K562 (cell line): ENCODE measurements around the gene RNU6-9.

Experiments
- ATF1 ChIP-seq, 2 experiments: fragments of 450-650 bp in 1 of 2; IDR thresholded peaks; 2 replicates each; pipeline ENCODE4 v1.6.1; 2016; ENCODE audit warnings: missing compliant biosample characterization in 1 of 2, missing genetic modification characterization in 1 of 2
- BHLHE40 ChIP-seq: IDR thresholded peaks from 2 replicates; pipeline ENCODE4 v1.6.1; 2011; ENCODE audit warnings: low read length, improper control_type of control experiment
- CBX8 ChIP-seq: fragments of 200-600 bp; sonication (generic); IDR thresholded peaks from 2 replicates; pipeline ENCODE4 v1.6.1; 2012; ENCODE audit warnings: borderline replicate concordance, mixed run types, low read depth, mild to moderate bottlenecking, moderate library complexity, mixed read lengths, low read length, control low read depth, inconsistent platforms; ENCODE audit not compliant: poor library complexity, severe bottlenecking; ENCODE audit errors: extremely low read depth
- CHD2 ChIP-seq: IDR thresholded peaks from 2 replicates; pipeline ENCODE4 v1.6.1; 2011; ENCODE audit warnings: low read depth, low read length
- FOXM1 ChIP-seq, 2 experiments: fragments of 450-650 bp in 1 of 2; sonication (generic) in 1 of 2; formaldehyde crosslinking in 1 of 2; IDR thresholded peaks; 2 replicates each; pipeline versions ENCODE4 v1.6.1 to v1.9.0; 2017 to 2022; ENCODE audit warnings: low read depth in 2 of 2, mild to moderate bottlenecking in 2 of 2, missing genetic modification reagents in 1 of 2, moderate library complexity in 1 of 2
- MIER1 ChIP-seq: fragments of 450-650 bp; IDR thresholded peaks from 2 replicates; pipeline ENCODE4 v1.6.1; 2016; ENCODE audit warnings: antibody characterized with exemption, mild to moderate bottlenecking, low read depth
- POLR2A ChIP-seq: fragments of 450-650 bp; conservative IDR thresholded peaks from 2 replicates; pipeline ENCODE4 v1.6.1; 2016
- PYGO2 ChIP-seq: fragments of 450-650 bp; IDR thresholded peaks from 2 replicates; pipeline ENCODE4 v1.6.1; 2016; ENCODE audit warnings: mild to moderate bottlenecking, missing genetic modification characterization, moderate library complexity, missing compliant biosample characterization
- SMARCC2 ChIP-seq: fragments of 450-650 bp; IDR thresholded peaks from 2 replicates; pipeline ENCODE4 v1.6.1; 2017; ENCODE audit warnings: antibody characterized with exemption, moderate library complexity, mild to moderate bottlenecking, low read depth
- ZNF398 ChIP-seq: fragments of 250-450 bp; sonication (Bioruptor Pico); IDR thresholded peaks from 2 replicates; pipeline ENCODE4 v1.8.0; 2021; ENCODE audit warnings: moderate library complexity, mild to moderate bottlenecking, inconsistent platforms
- TF ChIP-seq, protein P1 (sequence below), 3 experiments: IDR thresholded peaks in 2 of 3; conservative IDR thresholded peaks in 1 of 3; 2 replicates each; pipeline ENCODE4 v1.5.1; 2011 to 2012; ENCODE audit warnings: low read length in 3 of 3, mild to moderate bottlenecking in 3 of 3, control low read depth in 2 of 3, improper control_type of control experiment in 1 of 3, inconsistent platforms in 1 of 3, low read depth in 1 of 3, mixed read lengths in 1 of 3, moderate library complexity in 1 of 3; ENCODE audit not compliant: insufficient read depth in 2 of 3
- TF ChIP-seq, protein P2 (sequence below): fragments of 250-450 bp; sonication (Bioruptor Pico); IDR thresholded peaks from 2 replicates; pipeline ENCODE4 v1.5.0; 2020; ENCODE audit warnings: mild to moderate bottlenecking

GRCh38 chr19:927351-927779 lies 34.1 kb downstream of the RNU6-9 start:
- TF ChIP-seq FOXM1 (IDR thresholded peaks at IDR 0.05; ENCODE audit: low read depth), result no peak
- no peak for TF ChIP-seq FOXM1 (CRISPR knock-in tag; IDR thresholded peaks at IDR 0.05; ENCODE audit: low read depth)
- no peak for TF ChIP-seq BHLHE40
- no peak for TF ChIP-seq MIER1
- TF ChIP-seq, protein P1, sequence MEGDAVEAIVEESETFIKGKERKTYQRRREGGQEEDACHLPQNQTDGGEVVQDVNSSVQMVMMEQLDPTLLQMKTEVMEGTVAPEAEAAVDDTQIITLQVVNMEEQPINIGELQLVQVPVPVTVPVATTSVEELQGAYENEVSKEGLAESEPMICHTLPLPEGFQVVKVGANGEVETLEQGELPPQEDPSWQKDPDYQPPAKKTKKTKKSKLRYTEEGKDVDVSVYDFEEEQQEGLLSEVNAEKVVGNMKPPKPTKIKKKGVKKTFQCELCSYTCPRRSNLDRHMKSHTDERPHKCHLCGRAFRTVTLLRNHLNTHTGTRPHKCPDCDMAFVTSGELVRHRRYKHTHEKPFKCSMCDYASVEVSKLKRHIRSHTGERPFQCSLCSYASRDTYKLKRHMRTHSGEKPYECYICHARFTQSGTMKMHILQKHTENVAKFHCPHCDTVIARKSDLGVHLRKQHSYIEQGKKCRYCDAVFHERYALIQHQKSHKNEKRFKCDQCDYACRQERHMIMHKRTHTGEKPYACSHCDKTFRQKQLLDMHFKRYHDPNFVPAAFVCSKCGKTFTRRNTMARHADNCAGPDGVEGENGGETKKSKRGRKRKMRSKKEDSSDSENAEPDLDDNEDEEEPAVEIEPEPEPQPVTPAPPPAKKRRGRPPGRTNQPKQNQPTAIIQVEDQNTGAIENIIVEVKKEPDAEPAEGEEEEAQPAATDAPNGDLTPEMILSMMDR (IDR thresholded peaks at IDR 0.05 in 2 of 3, conservative IDR thresholded peaks at IDR 0.05 in 1 of 3; ENCODE audit: insufficient read depth in 2 of 3, low read depth in 1 of 3, low read length in 3 of 3), result no peak
- no peak for TF ChIP-seq ATF1 (CRISPR knock-in tag; IDR thresholded peaks at IDR 0.05)
- TF ChIP-seq ATF1 (tag; IDR thresholded peaks at IDR 0.05), result no peak
- TF ChIP-seq CHD2, result no peak
- TF ChIP-seq PYGO2 (tag), result no peak
- TF ChIP-seq CBX8, result no peak
- TF ChIP-seq POLR2A, result no peak
- no peak for TF ChIP-seq ZNF398 (CRISPR knock-in tag)
- TF ChIP-seq, protein P2, sequence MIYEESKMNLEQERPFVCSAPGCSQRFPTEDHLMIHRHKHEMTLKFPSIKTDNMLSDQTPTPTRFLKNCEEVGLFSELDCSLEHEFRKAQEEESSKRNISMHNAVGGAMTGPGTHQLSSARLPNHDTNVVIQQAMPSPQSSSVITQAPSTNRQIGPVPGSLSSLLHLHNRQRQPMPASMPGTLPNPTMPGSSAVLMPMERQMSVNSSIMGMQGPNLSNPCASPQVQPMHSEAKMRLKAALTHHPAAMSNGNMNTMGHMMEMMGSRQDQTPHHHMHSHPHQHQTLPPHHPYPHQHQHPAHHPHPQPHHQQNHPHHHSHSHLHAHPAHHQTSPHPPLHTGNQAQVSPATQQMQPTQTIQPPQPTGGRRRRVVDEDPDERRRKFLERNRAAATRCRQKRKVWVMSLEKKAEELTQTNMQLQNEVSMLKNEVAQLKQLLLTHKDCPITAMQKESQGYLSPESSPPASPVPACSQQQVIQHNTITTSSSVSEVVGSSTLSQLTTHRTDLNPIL (CRISPR knock-in tag), result no peak
- TF ChIP-seq SMARCC2, result no peak
